DMS153 (cell line): Measurements from ENCODE around the gene CCP110.

Experiments used
- DNase-seq: peaks from one replicate; lab custom pipeline; 2025; lab: John Stamatoyannopoulos, UW

Gene CCP110

GRCh38 chr16:19601083-19601976 lies 77.6 kb downstream of the CCP110 start:
- DNase-seq = no peak
